ENCODE measurements around the gene RGS6. TPM values are rescaled to one million over a fixed set of nuclear protein-coding genes. Genes with fewer than 3 reads are reported as not detected.

The RGS6 gene
- total and polyA plus RNA-seq, 8 donors: 0.12 to 4.1 (median 2.8) TPM

DNA sequence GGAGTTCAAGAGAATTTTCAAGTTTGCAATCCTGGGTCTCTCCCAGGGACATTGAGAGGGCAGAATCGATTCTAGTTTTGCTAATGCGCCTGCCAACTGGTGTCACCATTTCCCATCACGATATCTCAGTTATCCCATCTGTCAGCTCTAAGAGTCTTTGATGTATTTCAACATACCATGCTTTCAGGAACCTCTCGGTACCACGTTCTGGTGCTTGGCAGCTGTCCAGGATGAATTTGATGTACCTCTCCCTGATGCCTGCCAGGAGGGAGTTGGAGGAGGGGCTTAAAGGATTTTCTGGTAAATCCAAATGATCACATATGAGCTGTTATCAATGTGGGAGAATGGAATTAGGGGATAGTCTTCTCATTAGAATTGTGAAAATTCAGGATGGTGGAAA is 332.5 kb downstream of the RGS6 start:
- DNase-seq (no peak), ATAC-seq (no peak)
- TF ChIP-seq, protein P1, sequence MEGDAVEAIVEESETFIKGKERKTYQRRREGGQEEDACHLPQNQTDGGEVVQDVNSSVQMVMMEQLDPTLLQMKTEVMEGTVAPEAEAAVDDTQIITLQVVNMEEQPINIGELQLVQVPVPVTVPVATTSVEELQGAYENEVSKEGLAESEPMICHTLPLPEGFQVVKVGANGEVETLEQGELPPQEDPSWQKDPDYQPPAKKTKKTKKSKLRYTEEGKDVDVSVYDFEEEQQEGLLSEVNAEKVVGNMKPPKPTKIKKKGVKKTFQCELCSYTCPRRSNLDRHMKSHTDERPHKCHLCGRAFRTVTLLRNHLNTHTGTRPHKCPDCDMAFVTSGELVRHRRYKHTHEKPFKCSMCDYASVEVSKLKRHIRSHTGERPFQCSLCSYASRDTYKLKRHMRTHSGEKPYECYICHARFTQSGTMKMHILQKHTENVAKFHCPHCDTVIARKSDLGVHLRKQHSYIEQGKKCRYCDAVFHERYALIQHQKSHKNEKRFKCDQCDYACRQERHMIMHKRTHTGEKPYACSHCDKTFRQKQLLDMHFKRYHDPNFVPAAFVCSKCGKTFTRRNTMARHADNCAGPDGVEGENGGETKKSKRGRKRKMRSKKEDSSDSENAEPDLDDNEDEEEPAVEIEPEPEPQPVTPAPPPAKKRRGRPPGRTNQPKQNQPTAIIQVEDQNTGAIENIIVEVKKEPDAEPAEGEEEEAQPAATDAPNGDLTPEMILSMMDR (IDR thresholded peaks at IDR 0.05): no peak
- intact Hi-C loops (cut with DNase I): no loop called here
- H3K27ac ChIP-seq: no peak overlapping the region
- no peaks in the 10 kb centered on the region for H3K27me3 ChIP-seq
- H3K4me3 ChIP-seq: no peak overlapping the region
- H3K36me3 ChIP-seq: no peaks in the 10 kb centered on the region
- H3K9me3 ChIP-seq: no peaks in the 10 kb centered on the region
- no peaks in the 10 kb centered on the region for H3K4me1 ChIP-seq

DNA sequence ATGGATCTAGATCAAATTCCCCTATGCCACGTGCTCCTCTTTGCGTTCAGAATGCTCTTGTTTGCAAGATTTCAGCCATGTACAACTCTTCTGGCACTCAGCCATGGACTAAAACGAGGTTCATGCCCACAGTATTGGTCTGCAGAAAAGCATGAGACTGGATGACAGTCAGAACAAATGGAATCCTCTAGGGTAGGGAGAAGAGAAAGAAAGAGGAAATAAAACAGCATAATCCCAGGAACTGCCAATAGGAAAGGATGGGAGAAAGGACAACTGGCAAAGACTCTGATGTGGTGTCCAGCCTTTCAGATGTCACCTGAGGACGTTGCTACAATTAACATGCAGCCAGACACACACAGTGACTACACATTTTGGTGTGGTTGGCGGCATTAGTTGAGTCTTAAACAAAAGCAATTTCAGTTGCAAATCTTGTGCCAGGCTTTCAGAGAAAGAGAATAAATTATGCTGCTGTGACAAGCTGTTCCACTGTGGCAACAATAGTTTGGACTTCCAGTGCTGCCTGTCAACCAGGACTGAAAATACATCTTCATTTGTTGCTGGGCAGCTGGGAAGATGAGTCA is 338.0 kb downstream of the RGS6 start:
- H3K4me3 ChIP-seq: no peak overlapping the region
- ATAC-seq (no peak), DNase-seq (no peak)
- H3K4me1 ChIP-seq: no peaks in the 10 kb centered on the region
- no peak overlapping the region for H3K27ac ChIP-seq
- H3K27me3 ChIP-seq: no peaks in the 10 kb centered on the region
- H3K36me3 ChIP-seq: no peaks in the 10 kb centered on the region
- peaks cover 0 to 2% of the 10 kb centered on the region in 2 donors for H3K9me3 ChIP-seq
- TF ChIP-seq, protein P1 (IDR thresholded peaks at IDR 0.05): no peak
- intact Hi-C loops (cut with DNase I): no loop called here

DNA sequence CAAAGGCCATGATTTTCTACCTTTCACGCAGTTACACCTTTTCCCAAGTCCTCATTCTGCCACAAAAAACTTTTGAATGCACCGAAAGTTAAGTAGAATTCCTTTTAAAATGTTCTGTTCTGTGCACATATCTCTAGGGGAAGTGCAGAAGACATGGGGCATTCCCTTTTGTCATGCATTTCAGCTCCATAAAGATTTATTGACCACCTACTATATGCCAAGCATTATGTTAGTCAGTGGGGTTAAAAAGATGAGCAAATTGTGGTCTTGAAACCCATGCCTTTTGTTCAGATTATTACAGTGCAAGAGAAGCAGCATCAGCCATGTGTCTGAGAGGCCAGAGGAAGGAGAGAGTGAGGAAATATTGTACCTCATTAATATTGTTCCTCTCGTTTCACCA is 338.5 kb downstream of the RGS6 start:
- Histone ChIP-seq H3K4me3 (no peak overlapping the region), H3K9me3 (peaks cover 0 to 2% of the 10 kb centered on the region in 2 donors), H3K36me3 (no peaks in the 10 kb centered on the region), H3K27me3 (no peaks in the 10 kb centered on the region), H3K27ac (no peak overlapping the region), H3K4me1 (no peaks in the 10 kb centered on the region)
- ATAC-seq (no peak), DNase-seq (no peak)
- TF ChIP-seq, protein P1 (IDR thresholded peaks at IDR 0.05): no peak
- intact Hi-C loops (cut with DNase I): no loop called here

DNA sequence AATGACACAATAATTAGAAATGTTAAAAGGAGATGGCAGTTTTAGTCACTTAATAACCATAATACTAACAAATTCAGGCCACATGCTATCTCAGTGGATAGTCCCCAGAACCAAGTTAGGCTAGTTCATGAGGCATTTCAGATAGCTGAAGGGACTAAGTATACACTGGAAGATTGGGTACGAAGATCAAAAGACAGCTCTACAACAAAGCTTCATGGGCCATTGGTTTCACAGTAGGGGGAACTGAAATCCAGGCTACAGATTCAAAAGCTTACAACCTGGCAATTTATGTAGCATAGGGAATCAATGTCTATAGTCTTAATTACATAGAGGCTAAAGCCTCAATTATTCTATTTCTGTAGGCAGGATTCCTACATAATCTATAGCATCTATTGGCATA is 343.0 kb downstream of the RGS6 start:
- Histone ChIP-seq H3K27ac (no peak overlapping the region), H3K4me1 (no peaks in the 10 kb centered on the region), H3K27me3 (no peaks in the 10 kb centered on the region), H3K4me3 (no peak overlapping the region), H3K9me3 (peaks cover 0 to 2% of the 10 kb centered on the region in 2 donors), H3K36me3 (no peaks in the 10 kb centered on the region)
- TF ChIP-seq, protein P1 (IDR thresholded peaks at IDR 0.05): no peak
- ATAC-seq: no peak
- DNase-seq: no peak
- intact Hi-C loops (cut with DNase I): no loop called here

DNA sequence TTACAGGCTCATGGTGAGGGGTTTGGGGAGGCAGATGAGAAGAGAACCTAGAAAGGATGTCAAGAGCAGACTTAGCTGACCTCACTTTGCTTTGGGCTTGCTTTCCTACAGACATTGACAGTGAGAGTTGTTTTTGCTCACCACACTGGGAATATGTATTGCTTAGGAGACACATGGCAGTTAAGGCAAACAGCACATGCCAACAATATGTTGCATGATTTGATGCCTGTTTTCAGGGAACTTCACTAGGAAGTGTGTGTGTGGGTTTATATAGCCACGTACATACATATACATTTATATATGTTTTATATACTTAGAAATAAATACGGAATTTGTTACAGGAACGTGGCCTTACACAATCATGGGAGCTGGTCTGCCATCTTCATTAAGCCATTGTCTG is 346.1 kb downstream of the RGS6 start:
- H3K9me3 ChIP-seq: peaks cover 0 to 7% of the 10 kb centered on the region in 2 donors
- ATAC-seq: no peak
- no peak for DNase-seq
- H3K27me3 ChIP-seq: no peaks in the 10 kb centered on the region
- H3K27ac ChIP-seq: no peak overlapping the region
- intact Hi-C loops (cut with DNase I): no loop called here
- TF ChIP-seq, protein P1 (IDR thresholded peaks at IDR 0.05): no peak
- no peak overlapping the region for H3K4me3 ChIP-seq
- no peaks in the 10 kb centered on the region for H3K4me1 ChIP-seq
- H3K36me3 ChIP-seq: no peaks in the 10 kb centered on the region

Data from left lung (tissue), 10 donors.